Spleen (tissue), 3 donors: Measurements from ENCODE around the gene BAIAP2L1.

ENCODE experiments used
- POLR2A ChIP-seq, 3 donors: fragments of 450-650 bp; IDR thresholded peaks; one replicate each; pipeline ENCODE4 v1.5.1; 2017; ENCODE audit warnings: antibody characterized with exemption in 3 of 3, mild to moderate bottlenecking in 1 of 3
- POLR2AphosphoS5 ChIP-seq, 3 donors: sonication (generic); formaldehyde crosslinking; IDR thresholded peaks; one replicate each; pipeline ENCODE4 v1.5.1; 2017; ENCODE audit warnings: antibody characterized with exemption in 3 of 3

DNA sequence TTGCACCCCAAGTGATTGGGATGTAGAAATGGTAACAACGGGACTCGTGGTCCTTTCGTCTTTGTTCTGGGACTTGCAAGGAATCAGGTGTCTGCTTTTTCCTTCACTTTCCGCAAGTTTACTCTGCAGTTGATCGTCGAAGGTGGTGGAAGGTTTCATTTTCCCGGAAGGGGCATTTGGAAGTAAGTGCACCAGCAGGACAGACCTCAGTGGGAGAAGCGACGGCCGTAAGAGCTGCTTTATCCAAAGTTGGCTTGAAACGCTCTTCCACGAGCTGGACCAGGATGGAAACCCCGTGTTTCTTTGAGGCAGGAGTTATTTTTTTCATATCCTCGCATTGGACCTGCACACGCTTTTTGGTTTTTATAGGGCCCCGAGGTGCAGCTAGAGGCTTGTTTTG, 118.2 kb downstream of the BAIAP2L1 start:
- no peak for TF ChIP-seq POLR2AphosphoS5 (IDR thresholded peaks at IDR 0.05)
- no peak for TF ChIP-seq POLR2A (IDR thresholded peaks at IDR 0.05)
